Stomach smooth muscle (tissue), 2 donors: ENCODE results near the gene UBB.
"Not testable (repeated sequence)": the region's sequence is repeated elsewhere in the genome, so short reads cannot be mapped to it uniquely, and the experiment has no call there.

Experiments used
- H3K27ac ChIP-seq: one replicate; pipeline ENCODE4 v1.7.0; 2013; ENCODE audit warnings: mild to moderate bottlenecking, low read length, inconsistent platforms
- H3K27me3 ChIP-seq, 2 donors: one replicate each; pipeline ENCODE4 v1.7.0; 2013; ENCODE audit warnings: low read length in 2 of 2; ENCODE audit not compliant: insufficient read depth in 2 of 2, control insufficient read depth in 1 of 2
- H3K36me3 ChIP-seq, 2 donors: one replicate each; pipeline ENCODE4 v1.7.0; 2013; ENCODE audit warnings: low read length in 2 of 2; ENCODE audit not compliant: control insufficient read depth in 2 of 2, insufficient read depth in 2 of 2
- H3K4me1 ChIP-seq: one replicate; pipeline ENCODE4 v1.7.0; 2013; ENCODE audit warnings: low read length; ENCODE audit not compliant: control insufficient read depth, insufficient read depth
- H3K4me3 ChIP-seq, 2 donors: one replicate each; pipeline ENCODE4 v1.7.0; 2013; ENCODE audit warnings: low read length in 2 of 2
- H3K9ac ChIP-seq, 2 donors: one replicate each; pipeline ENCODE4 v1.7.0; 2013; ENCODE audit warnings: low read length in 2 of 2, mild to moderate bottlenecking in 1 of 2
- H3K9me3 ChIP-seq, 2 donors: one replicate each; pipeline ENCODE4 v1.7.0; 2013; ENCODE audit warnings: low read length in 2 of 2; ENCODE audit not compliant: control insufficient read depth in 2 of 2
- donor health status: healthy.
- donor health status: Pancreatic carcinoma.

Gene UBB

GRCh38 chr17:16377941-16378341 lies 3.0 kb upstream of the UBB start:
- Histone ChIP-seq H3K9me3 (no peaks in the 10 kb centered on the region), H3K9ac (no peak overlapping the region), H3K27me3 (no peaks in the 10 kb centered on the region), H3K36me3 (peaks cover under 1 to 5% of the 10 kb centered on the region in 2 donors), H3K4me1 (peaks cover 9% of the 10 kb centered on the region), H3K27ac (no peak overlapping the region), H3K4me3 (no peak overlapping the region)

- no peaks in the 10 kb centered on the region for H3K27me3 ChIP-seq
- H3K27ac ChIP-seq, result no peak overlapping the region
- H3K4me3 ChIP-seq, result no peak overlapping the region
- peaks cover 15% of the 10 kb centered on the region for H3K4me1 ChIP-seq
- H3K9ac ChIP-seq, result no peak overlapping the region
- H3K36me3 ChIP-seq, result peaks cover 5 to 9% of the 10 kb centered on the region in 2 donors
- no peaks in the 10 kb centered on the region for H3K9me3 ChIP-seq
Measured at GRCh38 chr17:16378636-16379282, 2.1 kb upstream of the UBB start.

- peaks cover 17% of the 10 kb centered on the region for H3K4me1 ChIP-seq
- peaks cover 5 to 9% of the 10 kb centered on the region in 2 donors for H3K36me3 ChIP-seq
- H3K9me3 ChIP-seq, result no peaks in the 10 kb centered on the region
- no peak overlapping the region for H3K9ac ChIP-seq
- no peak overlapping the region for H3K27ac ChIP-seq
- no peaks in the 10 kb centered on the region for H3K27me3 ChIP-seq
- H3K4me3 ChIP-seq, result no peak overlapping the region
Measured at GRCh38 chr17:16379654-16380053, 1.2 kb upstream of the UBB start.

GRCh38 chr17:16381496-16381820 lies 567 bp downstream of the UBB start:
- peak overlapping the region; percentile 93 for H3K27ac ChIP-seq
- peaks cover 5 to 9% of the 10 kb centered on the region in 2 donors for H3K36me3 ChIP-seq
- peak overlapping the region; percentile 89 to 90 for H3K4me3 ChIP-seq
- no peaks in the 10 kb centered on the region for H3K9me3 ChIP-seq
- H3K27me3 ChIP-seq, result no peaks in the 10 kb centered on the region
- peaks cover 19% of the 10 kb centered on the region for H3K4me1 ChIP-seq
- peak overlapping the region; percentile 89 to 93 for H3K9ac ChIP-seq

- Histone ChIP-seq H3K4me1 (peaks cover 19% of the 10 kb centered on the region), H3K27me3 (no peaks in the 10 kb centered on the region), H3K9ac (no peak overlapping the region), H3K27ac (no peak overlapping the region), H3K36me3 (peaks cover 5 to 9% of the 10 kb centered on the region in 2 donors), H3K9me3 (no peaks in the 10 kb centered on the region), H3K4me3 (peak overlapping the region in 1 of 2 donors; percentile 15)
Measured at GRCh38 chr17:16383216-16383615, 2.3 kb downstream of the UBB start.

- Histone ChIP-seq H3K9me3 (no peaks in the 10 kb centered on the region), H3K9ac (no peak overlapping the region), H3K27me3 (no peaks in the 10 kb centered on the region), H3K36me3 (peaks cover 5 to 9% of the 10 kb centered on the region in 2 donors), H3K4me3 (no peak overlapping the region), H3K4me1 (peaks cover 19% of the 10 kb centered on the region), H3K27ac (no peak overlapping the region)
Measured at GRCh38 chr17:16383772-16384287, 2.9 kb downstream of the UBB start.

DNA sequence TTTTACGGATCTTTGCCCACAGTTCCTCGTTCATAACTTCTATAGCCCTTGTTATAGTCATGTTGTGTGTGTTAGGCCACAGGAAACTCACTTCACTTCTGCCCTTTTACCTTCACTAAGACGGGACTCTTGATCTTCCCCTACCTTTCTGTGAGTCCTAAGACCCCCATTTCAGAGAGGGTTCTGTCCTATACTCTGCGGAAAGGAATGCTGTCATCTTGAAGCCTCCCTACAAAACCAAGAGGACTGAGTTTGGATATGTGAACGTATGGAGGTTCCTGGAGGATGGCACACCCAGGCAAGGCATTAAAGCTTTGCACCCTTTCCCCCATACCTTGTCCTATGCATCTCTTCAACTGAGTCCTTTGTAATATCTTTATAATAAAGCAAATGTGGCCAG lies 3.7 kb downstream of the UBB start:
- Histone ChIP-seq H3K4me1 (peaks cover 19% of the 10 kb centered on the region), H3K9ac (no peak overlapping the region)

DNA sequence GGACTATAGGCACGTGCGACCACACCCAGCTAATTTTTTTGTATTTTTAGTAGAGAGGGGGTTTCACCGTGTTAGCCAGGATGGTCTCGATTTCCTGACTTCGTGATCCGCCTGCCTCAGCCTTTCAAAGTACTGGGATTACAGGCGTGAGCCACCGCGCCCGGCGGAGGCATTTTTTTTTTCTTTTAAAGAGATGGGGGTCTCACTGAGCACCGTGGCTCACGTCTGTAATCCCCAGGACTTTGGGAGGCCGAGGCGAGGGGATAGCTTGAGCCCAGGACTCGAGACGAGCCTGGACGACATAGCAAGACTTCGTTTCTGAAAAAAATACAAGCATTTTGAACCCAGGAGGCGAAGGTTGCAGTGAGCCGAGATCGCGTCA lies 5.2 kb downstream of the UBB start:
- H3K4me1 ChIP-seq, result peaks cover 19% of the 10 kb centered on the region
- H3K27me3 ChIP-seq, H3K27ac ChIP-seq, H3K9ac ChIP-seq, H3K9me3 ChIP-seq, H3K36me3 ChIP-seq: not testable (repeated sequence)
- peak overlapping the region; percentile 56 to 75 for H3K4me3 ChIP-seq

More for the DNA sequence above, 3.7 kb downstream of the UBB start:
- Histone ChIP-seq H3K36me3 (peaks cover 5 to 9% of the 10 kb centered on the region in 2 donors), H3K27me3 (no peaks in the 10 kb centered on the region), H3K9me3 (no peaks in the 10 kb centered on the region), H3K27ac (no peak overlapping the region), H3K4me3 (no peak overlapping the region)

DNA sequence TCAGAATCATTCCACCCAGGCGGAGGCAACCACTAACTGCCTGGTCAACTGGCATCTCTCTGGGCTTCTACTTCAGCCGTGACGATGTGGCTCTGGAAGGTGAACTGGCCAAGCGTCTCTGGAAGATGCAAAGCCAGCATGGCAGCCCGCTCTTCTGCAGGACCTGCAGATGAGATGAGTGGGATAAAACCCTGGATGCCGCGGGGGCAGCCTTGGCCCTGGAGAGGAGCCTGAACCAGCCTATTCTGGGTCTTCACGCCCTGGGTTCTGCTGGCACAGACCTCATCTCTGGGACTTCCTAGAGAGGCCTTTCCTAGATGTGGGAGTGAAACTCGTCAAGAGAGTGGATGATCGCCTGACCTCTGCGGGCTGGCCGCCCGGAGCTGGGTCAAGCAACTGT lies 10.6 kb downstream of the UBB start:
- no peak overlapping the region for H3K9ac ChIP-seq
- H3K36me3 ChIP-seq, result no peaks in the 10 kb centered on the region
- H3K9me3 ChIP-seq, result no peaks in the 10 kb centered on the region
- H3K4me1 ChIP-seq, result no peaks in the 10 kb centered on the region
- no peak overlapping the region for H3K27ac ChIP-seq
- no peak overlapping the region for H3K4me3 ChIP-seq
- H3K27me3 ChIP-seq, result no peaks in the 10 kb centered on the region

GRCh38 chr17:16392491-16392890 lies 11.6 kb downstream of the UBB start:
- H3K27ac ChIP-seq, H3K4me3 ChIP-seq, H3K27me3 ChIP-seq, H3K4me1 ChIP-seq, H3K9ac ChIP-seq, H3K36me3 ChIP-seq, H3K9me3 ChIP-seq: not testable (repeated sequence)

GRCh38 chr17:16395887-16396286 lies 15.0 kb downstream of the UBB start:
- not testable (repeated sequence) for H3K27me3 ChIP-seq, H3K4me1 ChIP-seq, H3K27ac ChIP-seq, H3K4me3 ChIP-seq, H3K9ac ChIP-seq, H3K9me3 ChIP-seq, H3K36me3 ChIP-seq
